HepG2 (cell line): ENCODE results near the gene GRIK4. TPM values are rescaled to one million over a fixed set of nuclear protein-coding genes. Genes with fewer than 3 reads are reported as not detected.

Experiments used
- HDAC2 ChIP-seq: sonication (generic); formaldehyde crosslinking; IDR thresholded peaks from 2 replicates; pipeline ENCODE4 v1.4.0; 2020; ENCODE audit warnings: missing genetic modification reagents
- KDM5A ChIP-seq: fragments of 200-600 bp; sonication (generic); IDR thresholded peaks from 2 replicates; pipeline ENCODE4 v1.7.0; 2018; ENCODE audit warnings: antibody characterized with exemption, mild to moderate bottlenecking, low read length, borderline replicate concordance
- MATR3 ChIP-seq: sonication (generic); formaldehyde crosslinking; IDR thresholded peaks from 2 replicates; pipeline ENCODE4 v1.4.0; 2020; ENCODE audit warnings: missing genetic modification reagents
- MTERF4 ChIP-seq: sonication (generic); formaldehyde crosslinking; IDR thresholded peaks from 2 replicates; pipeline ENCODE4 v1.8.0; 2023; ENCODE audit warnings: mild to moderate bottlenecking, missing genetic modification reagents
- NRL ChIP-seq: sonication (generic); formaldehyde crosslinking; IDR thresholded peaks from 2 replicates; pipeline ENCODE4 v1.5.0; 2020; ENCODE audit warnings: missing genetic modification reagents, mild to moderate bottlenecking, moderate library complexity, borderline replicate concordance
- RAD21 ChIP-seq: fragments of 450-650 bp; formaldehyde crosslinking; IDR thresholded peaks from 2 replicates; pipeline ENCODE4 v1.5.0; 2020; ENCODE audit warnings: mild to moderate bottlenecking
- SALL1 ChIP-seq: sonication (generic); formaldehyde crosslinking; IDR thresholded peaks from 2 replicates; pipeline ENCODE4 v1.8.0; 2022; ENCODE audit warnings: mild to moderate bottlenecking, missing genetic modification reagents
- SOX5 ChIP-seq: IDR thresholded peaks from 2 replicates; pipeline ENCODE4 v1.6.1; 2016; ENCODE audit warnings: borderline replicate concordance
- TEAD3 ChIP-seq: optimal IDR thresholded peaks from 2 replicates; pipeline ENCODE3; 2016; ENCODE audit warnings: borderline replicate concordance
- TGIF2 ChIP-seq: IDR thresholded peaks from 2 replicates; pipeline ENCODE4 v1.6.1; 2016; ENCODE audit warnings: control low read depth, missing compliant biosample characterization
- TOPORS ChIP-seq: sonication (generic); formaldehyde crosslinking; IDR thresholded peaks from 2 replicates; pipeline ENCODE4 v1.8.0; 2023; ENCODE audit warnings: mild to moderate bottlenecking, missing genetic modification reagents
- UBTF ChIP-seq: sonication (generic); formaldehyde crosslinking; IDR thresholded peaks from 2 replicates; pipeline ENCODE4 v1.4.0; 2020; ENCODE audit warnings: mild to moderate bottlenecking, missing genetic modification reagents
- ZFP41 ChIP-seq: sonication (generic); formaldehyde crosslinking; IDR thresholded peaks from 2 replicates; pipeline ENCODE4 v1.4.0; 2020; ENCODE audit warnings: mild to moderate bottlenecking, missing genetic modification reagents, borderline replicate concordance
- ZNF12 ChIP-seq: sonication (generic); formaldehyde crosslinking; IDR thresholded peaks from 2 replicates; pipeline ENCODE4 v1.5.0; 2020; ENCODE audit warnings: missing genetic modification reagents
- ZNF350 ChIP-seq: sonication (generic); formaldehyde crosslinking; IDR thresholded peaks from 2 replicates; pipeline ENCODE4 v1.4.0; 2020; ENCODE audit warnings: mild to moderate bottlenecking, low read depth, missing genetic modification reagents, borderline replicate concordance
- ZNF530 ChIP-seq: sonication (generic); formaldehyde crosslinking; IDR thresholded peaks from 2 replicates; pipeline ENCODE4 v1.5.0; 2020; ENCODE audit warnings: low read depth, mild to moderate bottlenecking, missing genetic modification reagents
- ZNF546 ChIP-seq: sonication (generic); formaldehyde crosslinking; conservative IDR thresholded peaks from 2 replicates; pipeline ENCODE4 v1.8.1; 2023; ENCODE audit warnings: mild to moderate bottlenecking, missing genetic modification reagents
- ZNF569 ChIP-seq: sonication (generic); formaldehyde crosslinking; IDR thresholded peaks from 2 replicates; pipeline ENCODE4 v1.5.0; 2020; ENCODE audit warnings: mild to moderate bottlenecking, missing genetic modification reagents, moderate library complexity, borderline replicate concordance
- ZNF598 ChIP-seq: sonication (generic); formaldehyde crosslinking; IDR thresholded peaks from 2 replicates; pipeline ENCODE4 v1.5.1; 2020; ENCODE audit warnings: mild to moderate bottlenecking, missing genetic modification reagents, borderline replicate concordance
- ZZZ3 ChIP-seq: sonication (generic); formaldehyde crosslinking; IDR thresholded peaks from 2 replicates; pipeline ENCODE4 v1.4.0; 2020; ENCODE audit warnings: missing genetic modification reagents, mild to moderate bottlenecking, borderline replicate concordance
- polyA plus RNA-seq, 8 experiments: library from polyadenylated mRNA; depleted of rRNA in 3 of 8; stranded (reverse) in 7 of 8; unstranded in 1 of 8; fragments of >200 nt; fragmentation: Illumina TruSeq in 4 of 8; extraction: Trizol in 4 of 8; gene quantifications; 2 replicates each; pipeline versions ENCODE4 v1.2.1 to v1.2.3, GENCODE V29; 2011 to 2016; ENCODE audit warnings: low read depth in 4 of 8, missing spikeins in 1 of 8, mixed read lengths in 1 of 8; ENCODE audit not compliant: insufficient read depth in 1 of 8
- total RNA-seq, 5 experiments: library from RNA; depleted of rRNA; stranded (reverse); fragments of >200 nt; fragmentation: Illumina TruSeq; extraction: Trizol; gene quantifications; 2 replicates each; pipeline ENCODE4 v1.2.3, GENCODE V29; 2016; ENCODE audit warnings: low read depth in 1 of 5
- TF ChIP-seq, protein P1 (sequence below): sonication (generic); formaldehyde crosslinking; IDR thresholded peaks from 2 replicates; pipeline ENCODE4; 2020; ENCODE audit warnings: missing genetic modification reagents, mild to moderate bottlenecking, borderline replicate concordance
- TF ChIP-seq, protein P2 (sequence below): sonication (generic); formaldehyde crosslinking; IDR thresholded peaks from 2 replicates; pipeline ENCODE4 v1.8.0; 2022; ENCODE audit warnings: missing genetic modification reagents, low read depth, mild to moderate bottlenecking, borderline replicate concordance

Gene GRIK4
- total and polyA plus RNA-seq, 2 of the 13 experiments (the other 11 are each of a cell fraction or from before 2014, with no cell fraction given) = 0.04 to 0.07 TPM

GRCh38 chr11:120801801-120802689, 290.5 kb downstream of the GRIK4 start (continued):
- TF ChIP-seq, protein P1, sequence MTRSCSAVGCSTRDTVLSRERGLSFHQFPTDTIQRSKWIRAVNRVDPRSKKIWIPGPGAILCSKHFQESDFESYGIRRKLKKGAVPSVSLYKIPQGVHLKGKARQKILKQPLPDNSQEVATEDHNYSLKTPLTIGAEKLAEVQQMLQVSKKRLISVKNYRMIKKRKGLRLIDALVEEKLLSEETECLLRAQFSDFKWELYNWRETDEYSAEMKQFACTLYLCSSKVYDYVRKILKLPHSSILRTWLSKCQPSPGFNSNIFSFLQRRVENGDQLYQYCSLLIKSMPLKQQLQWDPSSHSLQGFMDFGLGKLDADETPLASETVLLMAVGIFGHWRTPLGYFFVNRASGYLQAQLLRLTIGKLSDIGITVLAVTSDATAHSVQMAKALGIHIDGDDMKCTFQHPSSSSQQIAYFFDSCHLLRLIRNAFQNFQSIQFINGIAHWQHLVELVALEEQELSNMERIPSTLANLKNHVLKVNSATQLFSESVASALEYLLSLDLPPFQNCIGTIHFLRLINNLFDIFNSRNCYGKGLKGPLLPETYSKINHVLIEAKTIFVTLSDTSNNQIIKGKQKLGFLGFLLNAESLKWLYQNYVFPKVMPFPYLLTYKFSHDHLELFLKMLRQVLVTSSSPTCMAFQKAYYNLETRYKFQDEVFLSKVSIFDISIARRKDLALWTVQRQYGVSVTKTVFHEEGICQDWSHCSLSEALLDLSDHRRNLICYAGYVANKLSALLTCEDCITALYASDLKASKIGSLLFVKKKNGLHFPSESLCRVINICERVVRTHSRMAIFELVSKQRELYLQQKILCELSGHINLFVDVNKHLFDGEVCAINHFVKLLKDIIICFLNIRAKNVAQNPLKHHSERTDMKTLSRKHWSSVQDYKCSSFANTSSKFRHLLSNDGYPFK = peak; percentile 48; the same call in 1 of the 2 replicates
- TF ChIP-seq ZZZ3 (CRISPR knock-in tag) = no peak
- TF ChIP-seq TGIF2 = no peak
- TF ChIP-seq TEAD3 (CRISPR knock-in tag) = peak; percentile 28
- peak; percentile 55; the same call in 1 of the 2 replicates for TF ChIP-seq ZNF598
- TF ChIP-seq NRL = no peak
- TF ChIP-seq KDM5A = no peak
- TF ChIP-seq RAD21 = peak; percentile 25; the same call in 1 of the 2 replicates
- no peak for TF ChIP-seq ZNF546 (CRISPR knock-in tag)
- TF ChIP-seq SOX5 (CRISPR knock-in tag) = no peak
- TF ChIP-seq SALL1 = 0 out of 2 replicates have a peak, but pooled peaks have one; percentile 20
- peak; percentile 46; the same call in 1 of the 2 replicates for TF ChIP-seq ZNF350
- no peak for TF ChIP-seq ZNF569
- TF ChIP-seq MTERF4 (CRISPR knock-in tag) = no peak
- TF ChIP-seq ZNF530 (CRISPR knock-in tag) = no peak
- TF ChIP-seq TOPORS = no peak
- no peak for TF ChIP-seq ZNF12 (CRISPR knock-in tag)
- TF ChIP-seq, protein P2, sequence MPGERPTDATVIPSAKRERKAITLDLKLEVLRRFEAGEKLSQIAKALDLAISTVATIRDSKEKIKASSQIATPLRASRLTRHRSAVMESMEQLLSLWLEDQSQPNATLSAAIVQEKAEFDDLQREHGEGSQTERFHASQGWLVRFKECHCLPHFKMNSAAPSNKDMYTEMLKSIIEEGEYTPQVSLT (CRISPR knock-in tag) = no peak
- TF ChIP-seq HDAC2 (CRISPR knock-in tag) = no peak
- no peak for TF ChIP-seq ZFP41 (CRISPR knock-in tag)
- TF ChIP-seq UBTF (CRISPR knock-in tag) = peak; percentile 20; the same call in 1 of the 2 replicates
- TF ChIP-seq MATR3 = no peak
